Fibroblast of pulmonary artery (primary cell): ENCODE measurements around the gene MYO6.
"Not testable (repeated sequence)": the region's sequence is repeated elsewhere in the genome, so short reads cannot be mapped to it uniquely, and the experiment has no call there.

Experiments
- DNase-seq: peaks from one replicate; pipeline ENCODE4 v3.0.0-alpha.2; 2010; ENCODE audit warnings: low read depth
- H3K4me3 ChIP-seq: replicated peaks from 2 replicates; pipeline ENCODE4 v1.5.1; 2011; ENCODE audit warnings: low read depth, mild to moderate bottlenecking, control low read depth, low read length, moderate library complexity
- CTCF ChIP-seq: IDR thresholded peaks from 2 replicates; pipeline ENCODE4 v1.5.1; 2011; ENCODE audit warnings: mild to moderate bottlenecking, control low read depth, low read length, inconsistent platforms; ENCODE audit errors: missing control alignments

The MYO6 gene

GRCh38 chr6:75893058-75893775 lies 144.2 kb downstream of the MYO6 start:
- no peak overlapping the region for H3K4me3 ChIP-seq
- peak; percentile 61 for TF ChIP-seq CTCF
- peak; percentile 90 for DNase-seq

- H3K4me3 ChIP-seq = no peak overlapping the region
- DNase-seq = no peak
- no peak for TF ChIP-seq CTCF
Observed at GRCh38 chr6:75893776-75894152, 144.7 kb downstream of the MYO6 start.

GRCh38 chr6:75896526-75896925 lies 147.5 kb downstream of the MYO6 start:
- no peak for TF ChIP-seq CTCF
- no peak overlapping the region for H3K4me3 ChIP-seq
- DNase-seq = no peak

- not testable (repeated sequence) for DNase-seq, H3K4me3 ChIP-seq
Observed at GRCh38 chr6:75900216-75900615, 151.2 kb downstream of the MYO6 start.

- not testable (repeated sequence) for DNase-seq, H3K4me3 ChIP-seq
Observed at GRCh38 chr6:75905129-75905528, 156.1 kb downstream of the MYO6 start.

- H3K4me3 ChIP-seq = no peak overlapping the region
- no peak for DNase-seq
- TF ChIP-seq CTCF = no peak
Observed at GRCh38 chr6:75906871-75907270, 157.8 kb downstream of the MYO6 start.

GRCh38 chr6:75907444-75907843 lies 158.4 kb downstream of the MYO6 start:
- DNase-seq = no peak
- H3K4me3 ChIP-seq = no peak overlapping the region
- TF ChIP-seq CTCF = no peak

- DNase-seq = no peak
- no peak overlapping the region for H3K4me3 ChIP-seq
- no peak for TF ChIP-seq CTCF
Observed at GRCh38 chr6:75913040-75913439, 164.0 kb downstream of the MYO6 start.
